WERI-Rb-1 (cell line): ENCODE data around the gene SCTR.

ENCODE experiments used
- DNase-seq: peaks from one replicate; pipeline ENCODE4 v3.0.0-alpha.2; 2020
- H3K27ac ChIP-seq: fragments of 250-450 bp; sonication (Bioruptor Pico); 2 replicates; pipeline ENCODE4 v1.5.1; 2020; ENCODE audit warnings: mild to moderate bottlenecking, moderate library complexity
- H3K27me3 ChIP-seq: fragments of 250-450 bp; sonication (Bioruptor Pico); 2 replicates; pipeline ENCODE4 v1.5.1; 2021; ENCODE audit warnings: mild to moderate bottlenecking, low read depth, moderate library complexity; ENCODE audit not compliant: insufficient read depth, severe bottlenecking
- H3K36me3 ChIP-seq: fragments of 250-450 bp; sonication (Bioruptor Pico); 2 replicates; pipeline ENCODE4 v1.5.1; 2020; ENCODE audit warnings: mild to moderate bottlenecking, moderate library complexity
- H3K4me3 ChIP-seq: 2 replicates; pipeline ENCODE4 v1.5.1; 2011; ENCODE audit warnings: low read depth, mild to moderate bottlenecking, control low read depth, low read length
- H3K9me3 ChIP-seq: fragments of 250-450 bp; sonication (Bioruptor Pico); 2 replicates; pipeline ENCODE4 v1.5.1; 2021; ENCODE audit warnings: mild to moderate bottlenecking, moderate library complexity; ENCODE audit not compliant: severe bottlenecking
- TF ChIP-seq, protein P1 (sequence below): IDR thresholded peaks from 2 replicates; pipeline ENCODE4 v1.5.1; 2011; ENCODE audit warnings: low read depth, mild to moderate bottlenecking, control low read depth, inconsistent platforms, low read length

SCTR gene

GRCh38 chr2:119544939-119545475, 20.7 kb upstream of the SCTR start:
- no peaks in the 10 kb centered on the region for H3K36me3 ChIP-seq
- no peaks in the 10 kb centered on the region for H3K27me3 ChIP-seq
- TF ChIP-seq, protein P1, sequence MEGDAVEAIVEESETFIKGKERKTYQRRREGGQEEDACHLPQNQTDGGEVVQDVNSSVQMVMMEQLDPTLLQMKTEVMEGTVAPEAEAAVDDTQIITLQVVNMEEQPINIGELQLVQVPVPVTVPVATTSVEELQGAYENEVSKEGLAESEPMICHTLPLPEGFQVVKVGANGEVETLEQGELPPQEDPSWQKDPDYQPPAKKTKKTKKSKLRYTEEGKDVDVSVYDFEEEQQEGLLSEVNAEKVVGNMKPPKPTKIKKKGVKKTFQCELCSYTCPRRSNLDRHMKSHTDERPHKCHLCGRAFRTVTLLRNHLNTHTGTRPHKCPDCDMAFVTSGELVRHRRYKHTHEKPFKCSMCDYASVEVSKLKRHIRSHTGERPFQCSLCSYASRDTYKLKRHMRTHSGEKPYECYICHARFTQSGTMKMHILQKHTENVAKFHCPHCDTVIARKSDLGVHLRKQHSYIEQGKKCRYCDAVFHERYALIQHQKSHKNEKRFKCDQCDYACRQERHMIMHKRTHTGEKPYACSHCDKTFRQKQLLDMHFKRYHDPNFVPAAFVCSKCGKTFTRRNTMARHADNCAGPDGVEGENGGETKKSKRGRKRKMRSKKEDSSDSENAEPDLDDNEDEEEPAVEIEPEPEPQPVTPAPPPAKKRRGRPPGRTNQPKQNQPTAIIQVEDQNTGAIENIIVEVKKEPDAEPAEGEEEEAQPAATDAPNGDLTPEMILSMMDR = no peak
- H3K9me3 ChIP-seq = no peaks in the 10 kb centered on the region
- peak overlapping the region; percentile 50 for H3K4me3 ChIP-seq
- no peak for DNase-seq
- no peak overlapping the region for H3K27ac ChIP-seq

GRCh38 chr2:119544075-119544938, 20.0 kb upstream of the SCTR start, which contains the start of gene CFAP221:
Gene CFAP221, plus strand, starts transcription at chr2:119544449. Its CDS starts 1,683 bp downstream, at chr2:119546132.
- Histone ChIP-seq H3K27me3 (no peaks in the 10 kb centered on the region), H3K9me3 (no peaks in the 10 kb centered on the region), H3K4me3 (peak within 1 kb of the TSS; percentile 50), H3K36me3 (no peaks in the 10 kb centered on the region), H3K27ac (peak within 1 kb of the TSS; percentile 80)
- TF ChIP-seq, protein P1 = no peak
- DNase-seq = peak; percentile 83

DNA sequence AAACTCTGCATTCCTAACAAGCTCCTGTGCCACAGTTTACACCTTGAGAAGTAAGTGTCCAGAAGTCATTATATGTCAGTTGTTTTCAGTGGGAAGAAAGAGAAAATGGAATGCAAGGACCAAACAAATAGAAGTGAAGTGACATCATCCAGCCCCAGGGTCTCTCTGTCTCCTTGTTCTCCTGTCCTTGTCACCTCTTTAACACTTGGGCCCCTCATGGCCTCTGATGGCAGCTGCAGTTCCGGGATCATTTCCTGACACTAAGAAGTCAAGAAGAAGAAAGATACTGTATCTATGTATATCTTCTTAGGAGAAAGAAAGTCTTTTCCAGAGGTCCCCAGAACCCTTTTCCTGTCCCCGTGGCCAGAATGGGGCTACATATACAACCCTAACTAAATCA, 17.2 kb upstream of the SCTR start:
- no peak overlapping the region for H3K27ac ChIP-seq
- H3K4me3 ChIP-seq = no peak overlapping the region
- no peaks in the 10 kb centered on the region for H3K36me3 ChIP-seq
- H3K27me3 ChIP-seq = no peaks in the 10 kb centered on the region
- DNase-seq = no peak
- H3K9me3 ChIP-seq = no peaks in the 10 kb centered on the region
- TF ChIP-seq, protein P1 = no peak

DNA sequence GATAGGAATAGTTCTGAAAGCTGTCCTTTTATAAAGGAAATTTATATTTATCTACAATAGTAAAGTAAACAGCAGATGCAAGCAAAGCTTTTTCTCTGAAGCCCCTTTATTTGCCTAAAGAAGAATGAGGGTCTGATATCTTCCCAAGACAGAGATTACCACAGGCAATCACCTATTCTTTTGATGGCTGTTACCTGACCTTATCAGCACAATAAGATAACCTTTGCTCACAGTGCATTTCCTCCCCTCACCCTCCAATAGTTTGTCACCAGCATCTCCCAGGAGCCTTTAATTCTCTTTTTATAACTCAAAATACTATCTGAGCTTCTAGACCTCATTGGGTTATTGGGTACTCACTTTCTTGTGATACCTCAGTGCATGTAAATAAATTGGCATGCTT, 13.5 kb upstream of the SCTR start:
- H3K36me3 ChIP-seq = no peaks in the 10 kb centered on the region
- H3K27ac ChIP-seq = no peak overlapping the region
- TF ChIP-seq, protein P1 = no peak
- no peak for DNase-seq
- no peak overlapping the region for H3K4me3 ChIP-seq
- H3K9me3 ChIP-seq = no peaks in the 10 kb centered on the region
- H3K27me3 ChIP-seq = no peaks in the 10 kb centered on the region

DNA sequence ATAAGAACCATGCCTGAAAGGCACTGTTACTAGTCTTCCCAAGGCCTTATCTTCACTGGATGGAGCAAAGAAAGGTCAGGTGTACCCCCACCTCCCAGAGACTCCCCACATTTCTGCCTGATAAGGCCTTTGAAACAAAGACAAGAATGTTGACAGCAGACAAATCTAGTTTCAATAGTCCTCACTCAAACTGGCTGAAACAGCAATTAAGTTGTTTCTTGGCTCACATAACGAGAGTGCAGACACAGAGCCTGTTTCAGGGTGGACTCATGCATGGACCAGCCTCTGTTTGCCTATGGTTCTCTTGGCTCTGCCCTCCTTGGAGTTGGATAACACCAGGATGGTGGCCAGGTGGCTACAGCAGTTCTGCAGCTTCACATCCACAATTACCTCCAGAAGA, 12.4 kb upstream of the SCTR start:
- no peaks in the 10 kb centered on the region for H3K36me3 ChIP-seq
- no peak overlapping the region for H3K27ac ChIP-seq
- H3K4me3 ChIP-seq = no peak overlapping the region
- no peaks in the 10 kb centered on the region for H3K27me3 ChIP-seq
- H3K9me3 ChIP-seq = no peaks in the 10 kb centered on the region
- no peak for DNase-seq
- TF ChIP-seq, protein P1 = no peak
